Measurements from ENCODE around the gene MED27.

MED27 gene

GRCh38 chr9:131854896-131855613, 224.6 kb downstream of the MED27 start:
- no peak for DNase-seq (ENCODE audit: low read depth in 2 of 2)

- DNase-seq (ENCODE audit: low read depth in 2 of 2) = no peak
Measured at GRCh38 chr9:131854334-131854733, 225.3 kb downstream of the MED27 start.

DNA sequence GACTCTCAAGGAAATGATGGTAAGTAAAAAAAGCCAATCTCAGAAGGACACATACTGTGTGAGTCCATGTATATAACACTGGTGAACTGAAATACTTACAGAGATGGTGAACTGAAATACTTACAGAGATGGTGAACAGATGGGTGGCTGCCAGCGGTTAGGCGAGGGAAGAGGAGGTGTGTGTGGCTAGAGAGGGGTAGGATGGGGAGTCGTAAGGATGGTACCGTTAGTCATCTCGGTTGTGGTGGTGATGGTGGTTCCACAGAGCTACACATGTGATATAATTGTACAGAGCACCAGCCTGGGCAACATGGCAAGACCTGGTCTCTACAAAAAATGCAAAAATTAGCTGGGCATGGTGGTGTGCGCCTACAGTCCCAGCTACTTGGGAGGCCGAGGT, 226.2 kb downstream of the MED27 start:
- DNase-seq (ENCODE audit: low read depth in 2 of 2) = no peak

GRCh38 chr9:131851414-131851813, 228.3 kb downstream of the MED27 start:
- DNase-seq (ENCODE audit: low read depth in 2 of 2) = no peak

GRCh38 chr9:131849391-131849790, 230.3 kb downstream of the MED27 start:
- DNase-seq (ENCODE audit: low read depth in 2 of 2) = no peak

- DNase-seq (ENCODE audit: low read depth in 2 of 2) = no peak
Measured at GRCh38 chr9:131848570-131849160, 231.0 kb downstream of the MED27 start.

GRCh38 chr9:131847665-131848354, 231.9 kb downstream of the MED27 start:
- no peak for DNase-seq (ENCODE audit: low read depth in 2 of 2)

DNA sequence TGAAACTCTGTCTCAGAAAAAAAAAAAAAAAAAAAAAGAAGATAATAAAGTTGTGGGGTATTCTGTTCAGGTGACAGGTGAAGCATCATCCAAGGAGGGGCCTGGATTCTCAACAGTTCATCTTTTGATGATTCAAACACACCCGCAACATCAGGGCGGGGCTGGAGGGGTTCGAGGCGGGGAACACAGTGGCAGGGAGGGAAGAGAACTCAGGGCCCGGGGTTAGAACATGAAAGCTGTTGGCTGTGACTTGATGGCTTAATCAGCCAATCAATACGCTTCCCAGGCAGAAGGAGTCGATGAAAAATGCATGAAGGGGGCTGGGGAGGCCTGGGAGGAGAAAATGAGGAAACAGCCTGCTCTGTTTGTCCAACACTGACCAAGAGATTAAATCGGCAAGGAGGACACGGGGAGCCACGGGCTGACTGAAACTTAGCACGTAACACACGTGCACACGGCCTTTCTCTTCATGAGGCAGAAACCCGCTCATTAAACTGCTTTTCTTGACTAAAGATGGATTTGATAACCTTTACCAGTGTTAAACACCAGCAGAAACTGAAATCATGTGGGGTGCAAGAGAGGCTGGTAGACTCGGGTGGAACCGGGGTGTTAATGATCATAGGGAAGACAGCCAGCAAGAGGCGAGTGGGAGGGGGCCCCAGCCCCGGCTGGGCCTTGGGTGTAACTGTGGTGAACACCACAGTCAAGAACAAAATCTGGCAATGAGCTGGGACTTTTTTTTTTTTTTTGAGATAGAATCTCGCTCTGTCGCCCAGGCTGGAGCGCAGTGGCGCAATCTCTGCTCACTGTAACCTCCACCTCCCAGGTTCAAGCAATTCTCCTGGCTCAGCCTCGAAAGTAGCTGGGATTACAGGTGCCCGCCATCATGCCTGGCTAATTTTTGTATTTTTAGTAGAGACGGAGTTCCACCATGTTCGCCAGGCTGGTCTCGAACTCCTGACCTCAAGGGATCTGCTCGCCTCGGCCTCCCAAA, 234.1 kb downstream of the MED27 start:
- no peak for DNase-seq (ENCODE audit: low read depth in 2 of 2)

GRCh38 chr9:131844745-131845118, 234.9 kb downstream of the MED27 start:
- no peak for DNase-seq (ENCODE audit: low read depth in 2 of 2)

GRCh38 chr9:131843989-131844744, 235.5 kb downstream of the MED27 start:
- no peak for DNase-seq (ENCODE audit: low read depth in 2 of 2)

GRCh38 chr9:131841765-131842318, 237.8 kb downstream of the MED27 start:
- no peak for DNase-seq (ENCODE audit: low read depth in 2 of 2)

GRCh38 chr9:131840751-131841702, 238.6 kb downstream of the MED27 start:
- no peak for DNase-seq (ENCODE audit: low read depth in 2 of 2)

DNA sequence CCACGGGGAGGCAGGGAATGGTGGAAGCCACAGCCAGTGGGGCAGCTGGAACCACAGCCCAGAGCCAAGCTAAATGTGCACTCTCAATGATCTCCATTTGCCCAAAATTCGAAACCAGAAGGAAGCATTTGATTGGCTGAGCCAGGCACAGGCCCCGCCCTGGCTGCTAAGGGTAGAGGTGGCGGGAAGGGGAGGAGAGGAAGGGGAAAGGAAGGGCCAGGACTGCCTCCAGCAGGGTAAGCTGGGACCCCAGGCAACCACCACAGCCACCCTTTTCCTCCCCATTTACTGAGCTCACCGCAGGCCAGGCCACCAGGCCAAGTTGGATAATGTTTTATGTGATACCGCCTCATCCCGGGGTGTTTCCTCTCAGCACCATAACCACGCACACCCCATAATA, 239.4 kb downstream of the MED27 start:
- no peak for DNase-seq (ENCODE audit: low read depth in 2 of 2)

DNA sequence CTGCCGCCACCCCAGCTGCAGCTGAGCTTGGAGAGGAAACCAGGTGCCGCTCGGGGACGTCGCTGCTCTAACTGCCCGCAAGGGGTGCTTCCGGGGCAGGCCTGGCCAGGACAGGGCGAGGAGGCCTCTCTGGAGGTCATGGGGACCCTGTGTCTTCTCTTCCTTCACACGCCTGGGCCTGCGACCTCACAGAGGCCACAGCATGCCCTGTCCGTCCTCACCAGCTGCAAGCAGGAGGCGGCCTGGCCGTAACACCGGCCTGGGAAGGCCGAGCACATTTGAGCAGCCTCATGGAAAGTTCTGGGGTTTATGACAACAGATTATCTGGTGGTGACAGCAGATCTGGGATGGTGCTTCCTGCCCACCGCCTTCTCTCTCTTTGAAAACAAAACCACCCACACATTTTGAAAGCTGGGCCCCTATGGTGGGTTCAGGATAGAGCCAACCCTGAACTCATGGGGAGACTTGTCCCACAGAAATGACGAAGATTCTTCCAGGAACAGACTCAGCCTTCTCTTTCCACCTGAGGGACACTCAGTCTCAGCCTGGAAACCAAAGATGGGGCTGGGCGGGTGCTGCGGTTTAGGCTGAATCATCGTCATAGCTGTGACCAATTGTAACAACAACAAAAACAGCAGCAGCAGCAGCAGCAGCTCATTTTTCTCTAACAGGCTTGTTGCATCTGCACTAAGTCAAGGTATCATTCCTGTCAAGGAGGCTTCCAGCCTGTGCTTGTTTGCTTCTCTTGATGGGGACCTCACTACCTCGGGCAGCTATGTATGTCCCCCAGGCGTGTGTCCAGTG, 240.2 kb downstream of the MED27 start:
- peak in 1 of 2 donors; percentile 11 for DNase-seq (ENCODE audit: low read depth in 2 of 2)

- DNase-seq (ENCODE audit: low read depth in 2 of 2) = no peak
Measured at GRCh38 chr9:131838530-131839280, 241.0 kb downstream of the MED27 start.

- no peak for DNase-seq (ENCODE audit: low read depth in 2 of 2)
Measured at GRCh38 chr9:131837836-131838235, 241.8 kb downstream of the MED27 start.

GRCh38 chr9:131837316-131837715, 242.4 kb downstream of the MED27 start:
- DNase-seq (ENCODE audit: low read depth in 2 of 2) = no peak
